Measurements from ENCODE around the gene ERMAP. TPM values are rescaled to one million over a fixed set of nuclear protein-coding genes. Genes with fewer than 3 reads are reported as not detected.
"Not testable (repeated sequence)": the region's sequence is repeated elsewhere in the genome, so short reads cannot be mapped to it uniquely, and the experiment has no call there.

ERMAP gene
- total RNA-seq, 4 donors from 2014 or later, result 1.4 to 6.5 (median 3.9) TPM

GRCh38 chr1:42853116-42853884, 36.4 kb downstream of the ERMAP start:
- DNase-seq, result no peak
- Histone ChIP-seq H3K36me3 (peaks cover 0 to 23% of the 10 kb centered on the region in 2 donors), H3K4me1 (no peaks in the 10 kb centered on the region), H3K4me3 (no peak overlapping the region), H3K27me3 (no peaks in the 10 kb centered on the region), H3K9me3 (no peaks in the 10 kb centered on the region), H3K27ac (no peak overlapping the region)
- intact Hi-C loops (cut with DNase I; ENCODE audit: low total_unique reads), result no loop called here
- TF ChIP-seq POLR2A (IDR thresholded peaks at IDR 0.05), result no peak
- TF ChIP-seq CTCF (IDR thresholded peaks at IDR 0.05 in 4 of 5, conservative IDR thresholded peaks at IDR 0.05 in 1 of 5), result no peak
- in situ Hi-C loops (cut with MboI; ENCODE audit: low sequenced_read_pairs in 4 of 4), result no loop called here
- ATAC-seq, result no peak

- in situ Hi-C loops (cut with MboI; ENCODE audit: low sequenced_read_pairs in 4 of 4); DNase-seq; ATAC-seq; H3K27ac ChIP-seq; H3K27me3 ChIP-seq; H3K4me3 ChIP-seq; H3K4me1 ChIP-seq; H3K36me3 ChIP-seq; intact Hi-C loops (cut with DNase I; ENCODE audit: low total_unique reads); H3K9me3 ChIP-seq: not testable (repeated sequence)
Measured at GRCh38 chr1:42856554-42856953, 39.6 kb downstream of the ERMAP start.

GRCh38 chr1:42859366-42859765, 42.4 kb downstream of the ERMAP start:
- DNase-seq; intact Hi-C loops (cut with DNase I; ENCODE audit: low total_unique reads); H3K9me3 ChIP-seq; ATAC-seq; H3K4me3 ChIP-seq; H3K36me3 ChIP-seq; H3K27me3 ChIP-seq; in situ Hi-C loops (cut with MboI; ENCODE audit: low sequenced_read_pairs in 4 of 4); H3K4me1 ChIP-seq; H3K27ac ChIP-seq: not testable (repeated sequence)

DNA sequence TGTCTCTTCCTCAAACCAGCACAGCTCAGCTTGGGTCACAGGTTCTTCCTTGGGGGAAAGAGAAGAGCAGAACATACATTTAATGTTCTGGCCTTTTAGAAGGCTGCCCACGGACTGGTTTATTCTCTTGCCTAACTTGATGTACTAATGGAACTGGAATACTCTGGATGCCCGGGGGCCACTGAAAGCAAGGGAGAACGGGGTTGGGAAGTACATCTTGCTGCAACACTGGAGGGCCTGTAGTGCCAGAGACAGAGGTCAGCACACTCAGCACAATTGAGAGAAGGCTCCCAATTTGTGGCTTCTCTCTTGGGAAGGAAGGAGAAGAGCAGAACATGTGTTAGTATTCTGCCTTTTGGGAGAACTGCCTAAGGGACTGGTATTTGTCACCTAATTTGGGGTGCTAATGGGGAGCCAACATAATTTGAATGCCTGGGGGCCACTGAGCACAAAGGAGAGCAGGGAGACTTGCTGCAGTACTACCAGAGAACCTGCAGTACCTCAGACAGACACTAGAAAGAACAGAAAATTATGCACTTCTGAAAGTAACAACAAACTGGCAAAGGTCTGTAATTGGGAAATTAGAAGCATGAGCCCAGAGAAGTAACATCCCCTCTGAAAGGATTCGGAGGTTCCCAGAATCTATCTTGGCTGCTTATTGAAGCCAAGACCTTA, 43.6 kb downstream of the ERMAP start:
- Histone ChIP-seq H3K27me3 (peaks cover 0 to 7% (median 7%) of the 10 kb centered on the region in 3 donors), H3K9me3 (no peaks in the 10 kb centered on the region), H3K4me1 (no peaks in the 10 kb centered on the region), H3K27ac (no peak overlapping the region), H3K4me3 (no peak overlapping the region), H3K36me3 (no peaks in the 10 kb centered on the region)
- in situ Hi-C loops (cut with MboI; ENCODE audit: low sequenced_read_pairs in 4 of 4) (no loop called here), intact Hi-C loops (cut with DNase I; ENCODE audit: low total_unique reads) (no loop called here)
- ATAC-seq (no peak), DNase-seq (no peak)
- TF ChIP-seq POLR2A (IDR thresholded peaks at IDR 0.05) (no peak), CTCF (IDR thresholded peaks at IDR 0.05 in 4 of 5, conservative IDR thresholded peaks at IDR 0.05 in 1 of 5) (no peak)

DNA sequence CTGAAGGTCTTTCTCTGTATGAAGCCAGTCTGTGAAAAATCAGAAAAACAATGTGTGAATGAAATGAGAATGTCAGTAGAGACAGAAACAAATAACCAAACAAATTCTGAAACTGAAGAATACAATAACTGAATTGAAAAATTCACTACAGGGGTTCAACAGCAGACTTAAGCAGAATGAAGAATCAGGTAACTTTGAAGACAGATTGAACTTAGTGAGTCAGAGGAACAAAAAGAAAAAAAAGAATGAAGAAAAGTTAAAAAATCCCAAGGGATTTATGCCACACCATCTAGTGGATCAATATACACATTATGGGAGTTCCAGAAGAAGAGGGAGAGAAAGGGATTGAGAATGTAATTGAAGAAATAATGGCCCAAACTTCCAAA, 44.1 kb downstream of the ERMAP start:
- intact Hi-C loops (cut with DNase I; ENCODE audit: low total_unique reads), result no loop called here
- ATAC-seq, result no peak
- in situ Hi-C loops (cut with MboI; ENCODE audit: low sequenced_read_pairs in 4 of 4), result no loop called here

More for the DNA sequence above, 44.1 kb downstream of the ERMAP start:
- Histone ChIP-seq H3K4me3 (no peak overlapping the region), H3K9me3 (no peaks in the 10 kb centered on the region), H3K4me1 (no peaks in the 10 kb centered on the region), H3K36me3 (no peaks in the 10 kb centered on the region), H3K27me3 (peaks cover 0 to 7% (median 7%) of the 10 kb centered on the region in 3 donors), H3K27ac (no peak overlapping the region)
- TF ChIP-seq CTCF (IDR thresholded peaks at IDR 0.05 in 4 of 5, conservative IDR thresholded peaks at IDR 0.05 in 1 of 5) (no peak), POLR2A (IDR thresholded peaks at IDR 0.05) (no peak)
- no peak for DNase-seq

All from gastrocnemius medialis (tissue), 4 donors.